RCC 7860 (cell line): ENCODE results near the gene GNAI3.

Experiments
- DNase-seq: peaks from one replicate; pipeline ENCODE4 v3.0.0-alpha.2; 2015; ENCODE audit warnings: low spot score
- FAIRE-seq: peaks from 2 replicates; lab custom pipeline; 2012; peaks lifted over from hg19 to GRCh38; lab: Jason Lieb, UNC

The GNAI3 gene

DNA sequence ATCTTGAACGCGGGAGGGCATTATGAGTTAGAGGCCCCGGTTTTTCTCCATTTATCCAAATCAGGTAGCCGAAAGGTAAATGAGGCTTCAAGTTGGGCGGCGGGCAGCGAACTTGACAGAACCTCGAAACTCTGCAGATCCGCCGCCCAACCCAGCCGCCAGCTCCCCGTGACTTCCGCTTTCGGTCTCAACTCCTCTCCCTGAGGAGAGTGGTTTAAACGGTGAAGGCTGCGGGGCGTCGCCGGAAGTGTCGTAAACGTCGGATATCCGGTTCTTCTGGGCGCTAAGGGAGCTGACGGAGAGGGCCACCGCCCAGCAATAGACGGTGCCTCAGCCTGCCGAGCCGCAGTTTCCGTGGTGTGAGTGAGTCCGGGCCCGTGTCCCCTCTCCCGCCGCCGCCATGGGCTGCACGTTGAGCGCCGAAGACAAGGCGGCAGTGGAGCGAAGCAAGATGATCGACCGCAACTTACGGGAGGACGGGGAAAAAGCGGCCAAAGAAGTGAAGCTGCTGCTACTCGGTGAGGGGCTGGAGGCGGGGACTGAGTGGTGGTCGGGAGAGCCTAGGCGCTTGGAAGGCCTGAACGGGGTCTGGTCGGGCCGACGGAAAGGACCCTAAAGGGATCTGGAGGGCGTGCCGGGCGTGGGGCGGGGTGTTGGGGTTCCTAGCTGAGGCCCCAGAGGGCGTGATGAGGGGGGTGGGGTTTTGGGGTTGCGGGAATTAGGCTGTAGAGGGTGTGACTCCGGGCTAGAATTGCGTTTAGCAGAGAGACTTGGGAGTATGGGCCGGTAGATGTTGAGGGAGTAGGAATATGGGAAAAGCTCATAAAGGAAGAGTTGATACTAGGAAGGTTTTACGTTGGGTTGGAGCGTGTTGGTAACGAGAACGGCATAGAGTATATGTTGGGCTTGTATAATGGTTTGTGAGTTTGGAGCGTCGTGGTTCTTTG is at the start of gene GNAI3:
TSS of gene GNAI3 (plus strand) at position 295 of the 947 bp plus-strand sequence. CDS start at position 401, 106 bp downstream.
- peak; percentile 90 for DNase-seq
- FAIRE-seq = peak; percentile 65

DNA sequence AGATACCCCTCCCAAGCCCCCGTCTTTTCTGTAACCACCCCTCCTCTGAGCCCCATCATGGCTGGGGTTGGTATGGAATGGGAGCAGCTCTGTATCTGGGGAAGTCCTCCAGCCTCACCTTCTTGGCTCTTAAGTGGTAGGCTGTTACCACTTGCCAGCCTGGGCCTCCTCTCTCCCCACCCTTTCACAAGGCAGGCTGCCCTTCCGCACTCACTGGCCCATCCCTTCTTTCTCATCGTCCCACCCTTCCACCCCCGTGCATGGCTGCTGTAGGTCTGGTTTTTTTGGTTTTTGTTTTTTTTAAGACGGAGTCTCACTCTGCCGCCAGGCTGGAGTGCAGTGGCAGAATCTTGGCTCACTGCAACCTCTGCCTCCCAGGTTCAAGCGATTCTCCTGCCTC is 49.3 kb upstream of the GNAI3 start:
- DNase-seq (no peak), FAIRE-seq (no peak)

DNA sequence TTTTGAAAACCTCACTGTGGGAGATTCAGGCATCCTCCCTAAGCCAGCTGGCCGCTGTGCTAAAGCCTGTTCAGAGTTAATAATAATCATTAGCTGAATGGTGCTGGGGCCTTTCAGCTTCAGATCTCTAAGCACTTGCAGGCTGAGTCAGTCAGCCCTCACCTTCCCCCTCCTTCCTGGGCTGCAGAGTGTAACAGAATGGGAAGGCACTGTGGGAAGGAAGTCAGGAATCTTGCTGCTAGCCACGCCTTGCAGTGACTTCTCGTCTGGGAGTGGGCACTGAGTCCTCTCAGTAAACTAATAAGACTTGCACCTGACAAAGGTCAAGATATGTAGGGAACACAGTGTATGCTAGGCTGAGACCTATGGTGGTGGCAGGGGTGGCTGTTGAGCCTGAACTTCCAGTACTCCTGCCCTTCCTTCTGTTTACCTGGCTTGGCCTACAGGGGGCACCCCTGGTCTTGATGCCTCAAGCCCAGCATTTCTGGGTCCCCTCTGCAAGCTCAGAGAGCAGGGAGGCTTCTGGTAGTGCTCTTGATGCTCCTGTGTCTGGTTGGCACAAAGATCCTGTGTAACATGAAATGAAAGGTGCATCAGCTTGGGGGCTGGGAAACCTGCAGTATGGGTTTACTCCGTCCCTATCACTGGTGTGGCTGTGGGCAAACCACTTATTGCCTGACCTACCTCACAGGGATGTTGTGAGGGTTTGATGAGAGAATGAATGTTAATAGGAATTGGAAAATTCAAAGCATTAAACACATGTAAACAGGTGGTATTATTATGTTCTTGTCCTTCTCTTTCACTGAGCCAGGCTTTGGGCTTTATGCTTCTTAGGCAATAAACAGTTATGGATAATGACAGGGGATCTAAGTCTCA is 48.5 kb upstream of the GNAI3 start:
- DNase-seq = peak; percentile 52
- FAIRE-seq = peak; percentile 12

GRCh38 chr1:109500941-109501381 is 47.5 kb upstream of the GNAI3 start:
- FAIRE-seq (no peak), DNase-seq (no peak)

DNA sequence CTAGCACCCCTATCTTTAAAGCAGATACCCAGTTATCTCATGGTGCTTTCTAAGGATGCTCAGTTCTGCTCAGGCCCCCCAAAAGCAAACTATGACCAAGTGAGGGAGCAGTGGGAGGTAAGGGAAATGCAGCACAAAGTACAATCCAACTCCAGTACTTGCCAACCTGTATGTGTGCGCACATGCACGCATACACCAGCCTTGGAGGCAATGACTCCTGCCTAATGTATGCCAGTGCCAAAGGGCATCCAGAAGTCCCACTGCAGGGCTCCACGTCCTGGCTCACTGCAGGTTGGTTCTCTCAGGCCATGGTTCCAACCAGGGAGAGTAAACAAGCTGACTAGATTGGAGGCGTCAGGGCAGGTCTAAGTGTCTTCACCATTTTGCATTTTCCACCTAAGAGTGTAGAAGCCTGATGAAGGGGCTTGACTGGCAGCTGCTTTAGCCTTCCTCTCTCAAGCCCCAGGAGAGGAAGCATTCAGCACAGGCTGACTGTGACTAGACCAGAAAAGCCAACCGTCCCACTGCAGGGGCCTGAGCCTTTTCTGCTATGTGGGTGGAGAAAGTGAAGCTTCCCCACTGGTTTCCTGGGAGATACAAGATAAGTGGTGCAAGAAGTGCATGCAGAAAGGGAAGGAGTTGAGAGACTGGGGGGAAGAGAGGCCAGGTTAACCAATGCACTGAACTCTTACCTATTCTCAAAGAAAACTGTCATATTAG is 46.6 kb upstream of the GNAI3 start:
- no peak for DNase-seq
- no peak for FAIRE-seq

DNA sequence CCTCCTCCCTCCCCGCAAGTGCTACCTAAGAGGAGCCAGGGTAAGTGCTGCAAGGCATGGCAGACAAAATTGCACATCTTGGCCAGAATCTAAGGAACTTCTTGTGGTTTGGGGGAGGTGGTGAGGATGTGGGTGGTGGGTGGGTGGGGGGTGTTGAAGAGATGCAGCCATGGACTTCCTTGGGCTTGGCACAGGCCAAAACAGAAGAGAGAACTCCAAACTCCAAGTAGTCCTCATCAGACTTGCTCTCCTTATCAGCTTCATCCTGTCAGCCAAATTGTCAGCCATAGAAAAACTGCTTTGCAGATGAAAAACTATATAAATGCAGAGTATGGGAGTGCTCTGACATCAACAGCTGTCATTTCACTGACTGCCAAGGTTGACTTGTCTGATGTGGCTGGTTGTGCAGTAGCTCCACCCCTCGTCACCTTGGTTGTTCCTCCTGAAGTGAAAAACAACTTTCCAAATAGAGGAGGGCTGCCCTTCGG is 46.0 kb upstream of the GNAI3 start:
- FAIRE-seq (no peak), DNase-seq (no peak)

GRCh38 chr1:109503935-109504334 is 44.5 kb upstream of the GNAI3 start:
- FAIRE-seq (no peak), DNase-seq (no peak)

DNA sequence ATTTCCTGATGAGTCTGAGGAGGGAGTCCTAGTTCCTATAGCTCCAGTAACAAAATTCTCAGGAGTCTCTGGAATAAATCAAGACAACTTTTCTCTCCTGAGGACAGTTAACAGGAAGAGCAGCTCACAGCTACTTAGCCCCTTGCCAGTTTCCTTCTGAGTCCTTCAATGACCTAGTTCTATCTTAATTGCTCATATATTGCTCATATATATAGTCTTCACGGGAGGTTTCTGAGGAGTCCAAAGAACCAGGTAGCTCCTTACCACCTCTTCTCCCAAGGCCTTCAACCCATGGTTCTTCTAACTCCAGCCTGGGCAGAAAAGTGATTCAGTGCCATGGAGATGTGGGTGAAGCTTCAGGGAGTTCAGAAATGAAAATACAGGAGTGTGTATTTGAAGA is 43.4 kb upstream of the GNAI3 start:
- FAIRE-seq (no peak), DNase-seq (no peak)

- no peak for DNase-seq
Observed at GRCh38 chr1:109508001-109508872, 40.2 kb upstream of the GNAI3 start.

DNA sequence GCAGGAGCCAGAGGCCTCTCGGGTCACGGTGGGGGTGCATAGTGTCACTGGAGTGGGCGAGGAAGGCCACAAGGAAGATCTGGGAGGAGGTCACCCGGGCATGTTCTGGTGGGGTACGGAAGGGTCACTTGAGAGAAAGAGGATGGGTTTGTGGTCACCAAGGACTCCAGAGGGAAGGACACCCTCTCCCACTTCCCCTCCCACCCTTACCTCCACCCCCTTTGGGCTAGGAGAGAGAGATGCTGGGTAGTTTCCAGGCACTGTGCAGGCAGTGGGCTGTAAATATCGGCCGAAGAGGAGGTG is 39.6 kb upstream of the GNAI3 start:
- DNase-seq (no peak), FAIRE-seq (no peak)

More at GRCh38 chr1:109508001-109508872, 40.2 kb upstream of the GNAI3 start:
- no peak for FAIRE-seq

- FAIRE-seq = no peak
- DNase-seq = no peak
Observed at GRCh38 chr1:109509176-109510134, 39.0 kb upstream of the GNAI3 start, which contains the start of gene AMIGO1. Gene AMIGO1, minus strand, starts transcription at chr1:109509727. Its CDS starts 815 bp downstream, at chr1:109508912.

DNA sequence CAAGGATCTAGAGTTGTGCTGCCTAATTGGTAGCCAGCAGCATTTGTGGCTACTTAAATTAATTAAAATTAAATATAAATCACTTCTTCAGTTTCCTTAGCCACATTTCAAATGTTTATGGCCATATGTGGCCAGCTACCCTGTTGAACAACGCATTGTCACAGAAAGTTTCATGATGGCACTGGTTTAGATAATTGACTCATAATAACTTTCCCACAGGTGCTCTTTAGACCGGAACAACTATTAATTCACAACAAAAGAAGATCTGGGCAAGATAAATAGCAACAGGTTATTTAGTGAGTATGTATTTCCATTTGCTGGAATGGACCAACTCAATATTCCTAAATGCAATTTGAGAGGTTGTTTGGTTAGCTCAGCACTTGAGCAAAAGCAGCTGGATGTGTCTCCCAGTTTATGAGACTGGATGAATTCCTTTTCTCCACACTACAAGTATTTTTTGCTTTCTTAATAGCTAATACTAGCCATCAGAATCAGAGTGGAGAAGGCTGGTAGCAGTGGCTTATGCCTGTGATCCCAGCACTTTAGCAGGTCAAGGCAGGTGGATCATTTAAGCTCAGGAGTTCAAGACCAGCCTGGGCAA is 35.2 kb upstream of the GNAI3 start:
- FAIRE-seq (no peak), DNase-seq (no peak)

GRCh38 chr1:109514846-109515245 is 33.6 kb upstream of the GNAI3 start:
- no peak for FAIRE-seq
- DNase-seq = no peak

- FAIRE-seq = no peak
- DNase-seq = no peak
Observed at GRCh38 chr1:109516872-109517271, 31.5 kb upstream of the GNAI3 start.

GRCh38 chr1:109517337-109517736 is 31.1 kb upstream of the GNAI3 start:
- FAIRE-seq (no peak), DNase-seq (no peak)

GRCh38 chr1:109521002-109521951 is 27.1 kb upstream of the GNAI3 start:
- no peak for FAIRE-seq
- DNase-seq = no peak

- DNase-seq = no peak
- FAIRE-seq = no peak
Observed at GRCh38 chr1:109522026-109522425, 26.4 kb upstream of the GNAI3 start.
